ENCODE data around the gene PPIE. TPM values are rescaled to one million over a fixed set of nuclear protein-coding genes. Genes with fewer than 3 reads are reported as not detected.
"Not testable (repeated sequence)": the region's sequence is repeated elsewhere in the genome, so short reads cannot be mapped to it uniquely, and the experiment has no call there.

Gene PPIE
- total RNA-seq, 3 donors from 2014 or later = 30.9 to 46.8 (median 41.8) TPM

DNA sequence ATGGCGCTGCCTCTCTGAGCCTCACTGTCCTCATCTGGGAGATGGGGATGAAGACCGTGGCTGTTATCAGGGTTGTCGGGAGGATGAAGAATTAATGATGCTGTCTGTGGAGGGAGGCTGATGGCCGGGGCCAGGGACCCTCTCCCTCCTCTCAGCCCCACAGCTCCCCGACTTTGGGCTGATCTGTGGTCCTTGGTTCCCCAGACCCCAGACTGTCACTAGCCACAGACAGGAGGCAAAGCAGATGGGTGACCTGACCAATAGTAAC is 48.4 kb downstream of the PPIE start:
- intact Hi-C loops (cut with DNase I, micrococcal nuclease); H3K4me3 ChIP-seq; ATAC-seq; H3K36me3 ChIP-seq (ENCODE audit: low read depth); H3K9me3 ChIP-seq; H3K4me1 ChIP-seq (ENCODE audit: low read depth); DNase-seq: not testable (repeated sequence)

DNA sequence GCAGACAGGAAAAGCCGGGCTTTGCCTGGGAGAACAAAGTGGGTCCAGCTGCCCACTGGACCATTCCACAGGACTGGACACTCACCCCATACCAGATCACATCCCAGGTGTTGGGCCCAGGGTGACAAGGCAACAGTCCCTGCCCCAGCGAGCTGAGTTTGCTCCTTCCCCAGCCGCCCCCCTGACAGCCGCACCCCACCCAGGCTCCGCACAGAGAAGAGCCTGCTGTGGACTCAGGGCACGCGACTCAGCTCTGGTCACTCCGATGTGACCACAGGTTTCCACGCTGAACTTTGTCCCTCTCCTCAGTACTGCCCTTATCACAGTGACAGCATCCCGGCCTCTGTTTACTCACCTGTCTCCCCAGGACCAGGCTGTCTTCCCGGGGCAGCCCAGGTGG is 48.8 kb downstream of the PPIE start:
- no peaks in the 10 kb centered on the region for H3K36me3 ChIP-seq (ENCODE audit: low read depth)
- H3K4me3 ChIP-seq = no peak overlapping the region
- TF ChIP-seq, protein P1, sequence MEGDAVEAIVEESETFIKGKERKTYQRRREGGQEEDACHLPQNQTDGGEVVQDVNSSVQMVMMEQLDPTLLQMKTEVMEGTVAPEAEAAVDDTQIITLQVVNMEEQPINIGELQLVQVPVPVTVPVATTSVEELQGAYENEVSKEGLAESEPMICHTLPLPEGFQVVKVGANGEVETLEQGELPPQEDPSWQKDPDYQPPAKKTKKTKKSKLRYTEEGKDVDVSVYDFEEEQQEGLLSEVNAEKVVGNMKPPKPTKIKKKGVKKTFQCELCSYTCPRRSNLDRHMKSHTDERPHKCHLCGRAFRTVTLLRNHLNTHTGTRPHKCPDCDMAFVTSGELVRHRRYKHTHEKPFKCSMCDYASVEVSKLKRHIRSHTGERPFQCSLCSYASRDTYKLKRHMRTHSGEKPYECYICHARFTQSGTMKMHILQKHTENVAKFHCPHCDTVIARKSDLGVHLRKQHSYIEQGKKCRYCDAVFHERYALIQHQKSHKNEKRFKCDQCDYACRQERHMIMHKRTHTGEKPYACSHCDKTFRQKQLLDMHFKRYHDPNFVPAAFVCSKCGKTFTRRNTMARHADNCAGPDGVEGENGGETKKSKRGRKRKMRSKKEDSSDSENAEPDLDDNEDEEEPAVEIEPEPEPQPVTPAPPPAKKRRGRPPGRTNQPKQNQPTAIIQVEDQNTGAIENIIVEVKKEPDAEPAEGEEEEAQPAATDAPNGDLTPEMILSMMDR (IDR thresholded peaks at IDR 0.05) = no peak
- ATAC-seq = peak; percentile 35
- intact Hi-C loops (cut with DNase I, micrococcal nuclease) = no loop called here
- no peaks in the 10 kb centered on the region for H3K9me3 ChIP-seq
- peak in 1 of 3 donors; percentile 47 for DNase-seq
- H3K4me1 ChIP-seq (ENCODE audit: low read depth) = no peaks in the 10 kb centered on the region

DNA sequence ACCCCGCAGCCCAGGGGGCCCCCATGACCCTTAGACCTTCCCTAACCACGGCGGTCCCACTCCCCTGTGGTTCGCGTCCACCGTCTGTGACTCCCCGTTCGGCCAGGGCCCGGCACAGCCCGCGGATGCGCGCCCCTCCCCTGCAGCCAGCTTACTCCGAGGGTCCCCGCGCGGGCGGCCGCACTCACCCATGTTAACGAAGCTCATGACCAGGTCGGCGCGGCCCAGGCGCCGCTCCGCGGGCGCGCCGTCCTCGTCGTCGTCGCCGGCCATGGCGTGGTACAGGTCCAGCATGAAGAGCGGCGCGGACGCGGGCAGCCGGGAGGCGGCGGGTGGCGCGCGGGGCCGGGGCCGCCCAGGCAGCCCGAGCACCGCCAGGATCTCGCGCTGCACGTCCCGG is 49.3 kb downstream of the PPIE start:
- H3K36me3 ChIP-seq (ENCODE audit: low read depth); intact Hi-C loops (cut with DNase I, micrococcal nuclease); H3K9me3 ChIP-seq; H3K4me3 ChIP-seq; H3K4me1 ChIP-seq (ENCODE audit: low read depth): not testable (repeated sequence)
- peak in 2 of 3 donors; percentile 17 to 41 for DNase-seq
- ATAC-seq = peak; percentile 2

DNA sequence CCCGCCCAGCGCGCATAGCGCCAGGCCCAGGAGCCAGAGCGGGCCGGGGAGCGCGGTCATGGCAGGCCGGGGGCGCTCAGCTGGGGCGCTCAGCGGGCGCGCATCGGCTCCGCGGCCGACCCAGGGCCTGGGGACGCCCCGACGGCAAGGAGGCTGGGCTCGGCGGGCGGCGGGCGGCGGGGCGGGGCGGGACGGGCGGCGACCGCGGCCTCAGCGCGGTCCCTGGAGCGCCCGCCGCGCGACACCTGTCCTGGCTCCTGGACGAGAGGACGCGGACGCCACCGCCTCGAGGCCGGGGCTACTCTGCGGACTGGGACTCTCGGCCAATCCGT is 49.7 kb downstream of the PPIE start:
- Histone ChIP-seq H3K4me1 (ENCODE audit: low read depth) (no peaks in the 10 kb centered on the region), H3K36me3 (ENCODE audit: low read depth) (no peaks in the 10 kb centered on the region), H3K4me3 (peak overlapping the region; percentile 32), H3K9me3 (no peaks in the 10 kb centered on the region)
- ATAC-seq (peak; percentile 43), DNase-seq (no peak)
- intact Hi-C loops (cut with DNase I, micrococcal nuclease) = no loop called here
- TF ChIP-seq, protein P1 (IDR thresholded peaks at IDR 0.05) = no peak

DNA sequence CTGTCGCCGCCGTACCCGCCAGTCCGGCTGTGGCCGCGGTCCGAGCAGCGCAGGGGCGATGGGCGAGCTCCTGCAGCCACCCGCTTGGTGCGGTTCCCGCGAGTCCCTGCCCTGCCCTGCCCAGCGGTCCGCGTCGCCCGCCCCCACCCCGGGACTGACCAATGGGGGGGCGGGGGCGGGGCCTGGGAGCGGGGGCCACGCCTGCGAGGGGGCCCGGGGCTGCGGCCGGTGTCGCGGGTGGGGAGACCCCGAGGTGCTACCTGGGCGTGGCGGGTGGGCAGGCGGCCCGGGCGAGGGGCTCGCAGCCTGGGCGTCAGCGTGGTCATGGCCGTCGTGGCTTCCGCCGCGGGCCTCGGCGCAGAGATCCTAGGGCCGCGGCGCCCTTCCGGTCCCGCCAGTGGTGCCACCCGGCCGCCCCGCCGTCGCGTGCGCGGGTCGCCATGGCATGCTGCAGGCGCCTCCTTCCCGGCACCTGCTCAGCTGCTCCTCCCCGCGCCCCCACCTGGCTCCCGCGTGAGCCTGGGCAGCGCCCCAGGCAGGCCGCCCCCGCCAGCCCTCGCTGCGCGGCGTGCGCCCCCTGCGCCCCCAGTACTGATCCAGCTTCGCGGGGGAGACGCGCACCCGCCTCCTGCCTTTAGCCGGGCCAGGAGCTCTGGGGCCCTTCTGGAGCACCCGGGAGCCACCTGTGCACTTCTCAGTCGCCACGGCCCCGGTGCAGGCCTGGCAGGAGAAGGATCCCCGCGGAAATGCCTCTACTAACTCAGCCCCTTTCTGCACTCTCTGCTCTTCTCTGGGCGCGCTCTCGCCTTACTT is 50.3 kb downstream of the PPIE start, which contains the start of gene BMP8B:
Gene BMP8B (minus strand): TSS at position 108 of the 813 bp plus-strand sequence. CDS start 380 bp downstream, outside the sequence.
- H3K4me3 ChIP-seq = peak within 1 kb of the TSS; percentile 32
- TF ChIP-seq, protein P1 (IDR thresholded peaks at IDR 0.05) = no peak
- H3K36me3 ChIP-seq (ENCODE audit: low read depth) = no peaks in the 10 kb centered on the region
- no peaks in the 10 kb centered on the region for H3K4me1 ChIP-seq (ENCODE audit: low read depth)
- ATAC-seq (peak; percentile 93), DNase-seq (peak; percentile 74 to 88 (median 85))
- intact Hi-C loops (cut with DNase I, micrococcal nuclease) = no loop called here
- H3K9me3 ChIP-seq = no peaks in the 10 kb centered on the region

DNA sequence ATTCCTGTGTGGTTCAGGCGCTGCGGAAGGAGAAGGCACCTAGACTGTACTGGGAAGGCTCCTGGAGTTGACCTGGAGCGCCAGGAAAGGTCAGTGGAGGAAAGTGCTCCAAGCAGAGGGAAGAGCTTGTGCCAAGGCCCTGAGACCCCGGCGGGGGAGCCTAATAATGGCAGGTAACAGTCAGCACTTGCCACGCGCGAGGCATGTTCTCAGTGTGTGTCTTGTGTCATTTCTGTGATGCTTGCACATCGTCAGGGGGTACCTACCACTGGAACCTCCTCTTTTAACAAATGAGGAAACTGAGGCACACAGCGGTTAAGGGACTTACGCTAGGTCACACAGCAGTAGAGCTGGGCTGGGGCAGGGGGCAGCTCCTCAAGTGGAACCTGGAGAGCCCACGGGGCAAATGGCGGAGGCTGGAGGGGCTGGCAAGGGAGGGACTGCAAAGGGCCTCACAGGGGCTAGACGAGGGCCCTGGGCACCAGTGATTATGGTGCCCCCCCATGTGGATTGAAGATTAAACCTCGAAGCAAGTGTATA is 51.0 kb downstream of the PPIE start:
- Histone ChIP-seq H3K9me3 (no peaks in the 10 kb centered on the region), H3K4me1 (ENCODE audit: low read depth) (no peaks in the 10 kb centered on the region), H3K4me3 (no peak overlapping the region), H3K36me3 (ENCODE audit: low read depth) (no peaks in the 10 kb centered on the region)
- TF ChIP-seq, protein P1 (IDR thresholded peaks at IDR 0.05) = no peak
- DNase-seq = no peak
- intact Hi-C loops (cut with DNase I, micrococcal nuclease) = no loop called here
- ATAC-seq = no peak
